Calu3 (cell line): ENCODE measurements around the gene VLDLR. TPM values are rescaled to one million over a fixed set of nuclear protein-coding genes. Genes with fewer than 3 reads are reported as not detected.

Experiments used
- Bru-seq: library from RNA; stranded (reverse); fragments of 400-500 nt; gene quantifications from one replicate; lab custom pipeline; 2021; lab: Mats Ljungman, UMichigan
- BruChase-seq, 2 experiments: library from RNA; stranded (reverse); fragments of 400-500 nt; gene quantifications; one replicate each; lab custom pipeline; 2021; lab: Mats Ljungman, UMichigan
- BruUV-seq: library from RNA; stranded (reverse); fragments of 400-500 nt; replicated peaks from 2 replicates; lab custom pipeline; 2021; lab: Mats Ljungman, UMichigan
- CTCF ChIA-PET: fragments of 300-600 bp; sonication (Branson Sonifier 250); formaldehyde crosslinking; loops from one replicate; lab custom pipeline; 2022; ENCODE audit warnings: antibody characterized with exemption; lab: Charles Lee
- DNase-seq: peaks from one replicate; pipeline ENCODE4 v3.0.0; 2022
- H3K27ac Mint-ChIP-seq: one replicate; pipeline ENCODE4 v1.8.0; 2022; ENCODE audit warnings: mixed read lengths; ENCODE audit not compliant: unreplicated experiment
- H3K27me3 Mint-ChIP-seq: one replicate; pipeline ENCODE4 v1.8.0; 2022; ENCODE audit warnings: mixed read lengths; ENCODE audit not compliant: unreplicated experiment
- H3K36me3 Mint-ChIP-seq: one replicate; pipeline ENCODE4 v1.8.0; 2022; ENCODE audit warnings: mild to moderate bottlenecking, moderate library complexity, mixed read lengths; ENCODE audit not compliant: insufficient read depth, unreplicated experiment
- H3K4me1 Mint-ChIP-seq: one replicate; pipeline ENCODE4 v1.8.0; 2022; ENCODE audit warnings: mild to moderate bottlenecking, low read depth, mixed read lengths; ENCODE audit not compliant: unreplicated experiment
- H3K4me3 Mint-ChIP-seq: one replicate; pipeline ENCODE4 v1.8.0; 2022; ENCODE audit warnings: mild to moderate bottlenecking, low read depth, moderate library complexity, mixed read lengths; ENCODE audit not compliant: unreplicated experiment
- H3K9me3 Mint-ChIP-seq: one replicate; pipeline ENCODE4 v1.8.0; 2022; ENCODE audit warnings: low read depth, mixed read lengths; ENCODE audit not compliant: unreplicated experiment
- intact Hi-C: fragments of 100-400 bp; cut with micrococcal nuclease; formaldehyde crosslinking; loops from one replicate; pipeline ENCODE4 v1.10.0; 2022; ENCODE audit not compliant: unreplicated experiment
- long read RNA-seq: library from polyadenylated mRNA; stranded (forward); transcript quantifications from one replicate; pipeline ENCODE4 v2.0.0, GENCODE V29; 2022
- total RNA-seq: library from RNA; stranded (reverse); gene quantifications from 2 replicates; pipeline ENCODE4 v1.2.3, GENCODE V29; 2022
- TF ChIP-seq, protein P1 (sequence below): fragments of 200-600 bp; IDR thresholded peaks from one replicate; pipeline ENCODE4 v1.8.0; 2022; ENCODE audit warnings: antibody characterized with exemption; ENCODE audit not compliant: unreplicated experiment

The VLDLR gene
- total RNA-seq: 17.4 and 17.8 TPM in 2 replicates
- percentile 65 among the genes with signal in this experiment for Bru-seq, nascent RNA
- BruChase-seq, experiment 1, labeled RNA remaining after a 6-hour chase: percentile 62 among the genes with signal in this experiment
- percentile 56 among the genes with signal in this experiment for BruChase-seq, experiment 2, labeled RNA remaining after a 2-hour chase
- long read RNA-seq, full-length matches to known transcripts: 7 of 11 reads
- long read RNA-seq, partial matches to known transcripts: 2 of 11 reads
- long read RNA-seq, other reads (novel, unspliced or antisense): 2 of 11 reads

DNA sequence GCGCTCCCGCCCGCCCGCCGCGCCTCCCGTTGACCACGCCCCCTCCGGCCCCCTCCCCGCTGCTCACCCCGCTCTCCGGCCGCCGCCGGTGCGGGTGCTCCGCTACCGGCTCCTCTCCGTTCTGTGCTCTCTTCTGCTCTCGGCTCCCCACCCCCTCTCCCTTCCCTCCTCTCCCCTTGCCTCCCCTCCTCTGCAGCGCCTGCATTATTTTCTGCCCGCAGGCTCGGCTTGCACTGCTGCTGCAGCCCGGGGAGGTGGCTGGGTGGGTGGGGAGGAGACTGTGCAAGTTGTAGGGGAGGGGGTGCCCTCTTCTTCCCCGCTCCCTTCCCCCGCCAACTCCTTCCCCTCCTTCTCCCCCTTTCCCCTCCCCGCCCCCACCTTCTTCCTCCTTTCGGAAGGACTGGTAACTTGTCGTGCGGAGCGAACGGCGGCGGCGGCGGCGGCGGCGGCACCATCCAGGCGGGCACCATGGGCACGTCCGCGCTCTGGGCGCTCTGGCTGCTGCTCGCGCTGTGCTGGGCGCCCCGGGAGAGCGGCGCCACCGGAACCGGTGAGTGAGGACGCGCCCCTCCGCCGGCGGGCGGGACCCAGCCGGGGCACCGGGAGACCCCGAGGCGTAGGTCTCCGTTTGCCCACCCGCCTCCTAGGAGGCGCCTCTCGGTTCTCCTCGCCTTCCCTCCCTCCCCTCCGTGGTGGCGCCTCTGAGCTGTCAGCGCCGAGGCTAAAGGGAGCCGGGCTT lies at the start of gene VLDLR:
VLDLR (plus strand) TSS at position 66 of the 739 bp plus-strand sequence; CDS start at position 469, 403 bp downstream.
- TF ChIP-seq, protein P1, sequence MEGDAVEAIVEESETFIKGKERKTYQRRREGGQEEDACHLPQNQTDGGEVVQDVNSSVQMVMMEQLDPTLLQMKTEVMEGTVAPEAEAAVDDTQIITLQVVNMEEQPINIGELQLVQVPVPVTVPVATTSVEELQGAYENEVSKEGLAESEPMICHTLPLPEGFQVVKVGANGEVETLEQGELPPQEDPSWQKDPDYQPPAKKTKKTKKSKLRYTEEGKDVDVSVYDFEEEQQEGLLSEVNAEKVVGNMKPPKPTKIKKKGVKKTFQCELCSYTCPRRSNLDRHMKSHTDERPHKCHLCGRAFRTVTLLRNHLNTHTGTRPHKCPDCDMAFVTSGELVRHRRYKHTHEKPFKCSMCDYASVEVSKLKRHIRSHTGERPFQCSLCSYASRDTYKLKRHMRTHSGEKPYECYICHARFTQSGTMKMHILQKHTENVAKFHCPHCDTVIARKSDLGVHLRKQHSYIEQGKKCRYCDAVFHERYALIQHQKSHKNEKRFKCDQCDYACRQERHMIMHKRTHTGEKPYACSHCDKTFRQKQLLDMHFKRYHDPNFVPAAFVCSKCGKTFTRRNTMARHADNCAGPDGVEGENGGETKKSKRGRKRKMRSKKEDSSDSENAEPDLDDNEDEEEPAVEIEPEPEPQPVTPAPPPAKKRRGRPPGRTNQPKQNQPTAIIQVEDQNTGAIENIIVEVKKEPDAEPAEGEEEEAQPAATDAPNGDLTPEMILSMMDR: no peak
- CTCF ChIA-PET: no interaction called here
- Mint-ChIP-seq H3K4me1 (peaks cover 24% of the 10 kb centered on the region), H3K4me3 (peak within 1 kb of the TSS; percentile 88), H3K27ac (peak within 1 kb of the TSS; percentile 94), H3K36me3 (peaks cover 32% of the 10 kb centered on the region), H3K27me3 (no peaks in the 10 kb centered on the region), H3K9me3 (no peaks in the 10 kb centered on the region)
- DNase-seq: peak; percentile 23
- no TSS peak for BruUV-seq
- intact Hi-C loops: loop anchor here (5.0 to 10.0 kb wide), 3 partner anchors 155 to 377 kb away; no protein-coding TSS in a partner anchor

DNA sequence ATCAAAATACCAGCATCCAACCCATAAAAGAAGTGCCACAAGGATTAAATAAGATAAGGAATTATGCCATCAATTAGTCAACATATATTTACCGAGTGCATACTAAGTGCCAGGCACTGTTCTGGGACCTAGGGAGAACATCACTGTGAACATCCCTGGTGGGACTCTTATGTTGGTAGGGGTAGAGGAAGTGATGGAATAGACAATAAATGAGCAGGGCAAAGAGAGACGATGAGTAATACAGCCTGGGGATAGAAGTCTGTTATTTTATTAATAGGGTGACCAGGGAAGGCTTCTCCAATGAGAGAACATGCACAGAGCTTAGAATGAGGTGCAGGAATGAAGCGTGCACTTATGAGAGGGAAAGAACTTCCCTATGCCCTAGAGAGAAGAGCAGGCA lies 47.4 kb upstream of the VLDLR start:
- TF ChIP-seq, protein P1: no peak
- Mint-ChIP-seq H3K36me3 (no peaks in the 10 kb centered on the region), H3K4me3 (no peak overlapping the region), H3K27me3 (no peaks in the 10 kb centered on the region), H3K27ac (no peak overlapping the region), H3K9me3 (no peaks in the 10 kb centered on the region), H3K4me1 (peaks cover 29% of the 10 kb centered on the region)
- intact Hi-C loops: no loop called here
- BruUV-seq: no TSS peak
- CTCF ChIA-PET: no interaction called here
- DNase-seq: no peak

DNA sequence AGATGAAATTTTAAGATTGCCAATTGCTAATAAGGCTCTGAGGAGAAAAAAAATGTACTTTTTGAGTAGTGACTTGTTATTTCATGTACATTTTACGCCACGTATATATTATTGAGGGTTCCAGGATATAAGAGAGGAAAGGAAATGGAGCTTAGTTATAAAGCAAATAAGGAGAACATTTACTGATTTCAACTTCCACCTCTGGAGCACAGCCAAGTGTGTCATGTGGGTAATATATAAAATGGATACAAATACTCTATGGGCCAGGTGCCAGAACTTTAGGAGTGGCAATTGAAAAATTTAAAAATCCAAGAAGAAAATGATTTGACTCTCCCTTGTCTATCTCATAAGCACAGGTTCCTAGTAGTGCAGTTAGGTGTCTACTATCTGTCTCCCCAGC lies 45.0 kb upstream of the VLDLR start:
- TF ChIP-seq, protein P1: no peak
- DNase-seq: no peak
- no peak overlapping the region for H3K4me3 Mint-ChIP-seq
- no peaks in the 10 kb centered on the region for H3K9me3 Mint-ChIP-seq
- CTCF ChIA-PET: no interaction called here
- H3K27ac Mint-ChIP-seq: no peak overlapping the region
- H3K36me3 Mint-ChIP-seq: no peaks in the 10 kb centered on the region
- peaks cover 10% of the 10 kb centered on the region for H3K4me1 Mint-ChIP-seq
- intact Hi-C loops: no loop called here
- no peaks in the 10 kb centered on the region for H3K27me3 Mint-ChIP-seq
- no TSS peak for BruUV-seq

GRCh38 chr9:2583308-2584013 lies 38.1 kb upstream of the VLDLR start:
- H3K4me1 Mint-ChIP-seq: no peaks in the 10 kb centered on the region
- H3K27me3 Mint-ChIP-seq: no peaks in the 10 kb centered on the region
- TF ChIP-seq, protein P1: no peak
- peaks cover 2% of the 10 kb centered on the region for H3K9me3 Mint-ChIP-seq
- no peak for DNase-seq
- H3K4me3 Mint-ChIP-seq: no peak overlapping the region
- H3K36me3 Mint-ChIP-seq: no peaks in the 10 kb centered on the region
- intact Hi-C loops: no loop called here
- no TSS peak for BruUV-seq
- CTCF ChIA-PET: interaction anchor here (1.0 kb wide), 1 partner anchor 12 kb away, joined by 3 read pairs; no protein-coding TSS in a partner anchor
- no peak overlapping the region for H3K27ac Mint-ChIP-seq
